Measurements from ENCODE around the gene TGFA.

Gene TGFA

DNA sequence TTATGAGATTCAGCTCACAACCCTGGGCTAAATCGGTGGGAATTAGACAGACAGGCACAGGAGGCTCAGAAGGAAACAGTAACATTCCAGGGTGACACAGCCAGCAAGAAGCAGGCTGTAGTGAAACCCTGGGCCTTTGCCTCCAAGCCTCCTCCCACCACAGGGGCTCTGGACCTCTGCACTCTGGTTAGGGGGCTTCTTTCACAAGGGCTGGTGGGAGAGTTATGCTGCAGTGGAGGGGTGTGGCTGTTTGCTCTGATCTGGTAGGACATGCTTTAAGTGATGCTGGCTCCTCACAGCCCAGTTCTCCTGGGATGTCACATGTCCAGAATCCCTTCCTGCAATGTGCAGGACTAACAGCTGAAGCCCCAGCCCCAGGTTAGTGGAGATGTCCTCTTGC lies 109.9 kb downstream of the TGFA start:
- H3K4me1 ChIP-seq (ENCODE audit: low read length) = no peaks in the 10 kb centered on the region
- no peaks in the 10 kb centered on the region for H3K79me2 ChIP-seq (ENCODE audit: low read length)
- no peaks in the 10 kb centered on the region for H3K36me3 ChIP-seq (replicated peaks; ENCODE audit: low read depth, low read length)
- H3K4me2 ChIP-seq (ENCODE audit: low read length) = no peak overlapping the region
- no peaks in the 10 kb centered on the region for H3K9me3 ChIP-seq (ENCODE audit: insufficient read depth, low read length)
- no peak overlapping the region for H2AFZ ChIP-seq (ENCODE audit: low read depth, low read length)
- no peak for TF ChIP-seq EZH2phosphoT487 (IDR thresholded peaks at IDR 0.05; ENCODE audit: low read depth)
- TF ChIP-seq, protein P1, sequence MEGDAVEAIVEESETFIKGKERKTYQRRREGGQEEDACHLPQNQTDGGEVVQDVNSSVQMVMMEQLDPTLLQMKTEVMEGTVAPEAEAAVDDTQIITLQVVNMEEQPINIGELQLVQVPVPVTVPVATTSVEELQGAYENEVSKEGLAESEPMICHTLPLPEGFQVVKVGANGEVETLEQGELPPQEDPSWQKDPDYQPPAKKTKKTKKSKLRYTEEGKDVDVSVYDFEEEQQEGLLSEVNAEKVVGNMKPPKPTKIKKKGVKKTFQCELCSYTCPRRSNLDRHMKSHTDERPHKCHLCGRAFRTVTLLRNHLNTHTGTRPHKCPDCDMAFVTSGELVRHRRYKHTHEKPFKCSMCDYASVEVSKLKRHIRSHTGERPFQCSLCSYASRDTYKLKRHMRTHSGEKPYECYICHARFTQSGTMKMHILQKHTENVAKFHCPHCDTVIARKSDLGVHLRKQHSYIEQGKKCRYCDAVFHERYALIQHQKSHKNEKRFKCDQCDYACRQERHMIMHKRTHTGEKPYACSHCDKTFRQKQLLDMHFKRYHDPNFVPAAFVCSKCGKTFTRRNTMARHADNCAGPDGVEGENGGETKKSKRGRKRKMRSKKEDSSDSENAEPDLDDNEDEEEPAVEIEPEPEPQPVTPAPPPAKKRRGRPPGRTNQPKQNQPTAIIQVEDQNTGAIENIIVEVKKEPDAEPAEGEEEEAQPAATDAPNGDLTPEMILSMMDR (IDR thresholded peaks at IDR 0.05; ENCODE audit: low read depth, low read length) = no peak
- no peak overlapping the region for H3K9ac ChIP-seq (ENCODE audit: low read length)
- no peak overlapping the region for H3K27ac ChIP-seq (ENCODE audit: low read length)
- H3K4me3 ChIP-seq (ENCODE audit: low read length) = no peak overlapping the region
- no peaks in the 10 kb centered on the region for H4K20me1 ChIP-seq (ENCODE audit: insufficient read depth, low read length)
- no peaks in the 10 kb centered on the region for H3K27me3 ChIP-seq (ENCODE audit: low read depth, low read length)

DNA sequence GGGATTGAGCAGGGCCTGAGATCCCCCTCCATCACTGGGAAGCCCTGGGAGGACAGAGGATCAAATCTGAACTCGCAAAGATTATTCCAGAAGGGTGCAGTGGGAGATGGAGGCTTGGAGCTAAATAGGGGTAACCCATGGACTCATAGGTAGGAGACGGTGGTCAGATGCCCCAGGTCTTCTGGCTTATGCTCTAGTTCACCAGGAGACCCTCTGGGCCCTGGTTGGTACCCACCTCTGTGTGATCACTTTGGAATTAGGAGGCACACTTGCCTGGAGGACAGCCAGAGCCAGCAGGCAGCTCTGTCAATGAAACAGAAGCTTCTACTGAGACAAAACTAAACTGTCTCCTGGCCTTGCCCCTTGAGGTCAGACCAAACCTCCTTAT lies 110.6 kb downstream of the TGFA start:
- Histone ChIP-seq H3K4me3 (ENCODE audit: low read length) (no peak overlapping the region), H3K79me2 (ENCODE audit: low read length) (no peaks in the 10 kb centered on the region), H3K27ac (ENCODE audit: low read length) (no peak overlapping the region), H3K4me1 (ENCODE audit: low read length) (no peaks in the 10 kb centered on the region), H2AFZ (ENCODE audit: low read depth, low read length) (no peak overlapping the region), H3K27me3 (ENCODE audit: low read depth, low read length) (no peaks in the 10 kb centered on the region), H3K4me2 (ENCODE audit: low read length) (no peak overlapping the region), H3K9me3 (ENCODE audit: insufficient read depth, low read length) (no peaks in the 10 kb centered on the region), H4K20me1 (ENCODE audit: insufficient read depth, low read length) (no peaks in the 10 kb centered on the region), H3K36me3 (replicated peaks; ENCODE audit: low read depth, low read length) (no peaks in the 10 kb centered on the region), H3K9ac (ENCODE audit: low read length) (no peak overlapping the region)
- TF ChIP-seq, protein P1 (IDR thresholded peaks at IDR 0.05; ENCODE audit: low read depth, low read length) = no peak
- TF ChIP-seq EZH2phosphoT487 (IDR thresholded peaks at IDR 0.05; ENCODE audit: low read depth) = no peak

GRCh38 chr2:70442301-70443077 lies 111.1 kb downstream of the TGFA start:
- no peaks in the 10 kb centered on the region for H3K9me3 ChIP-seq (ENCODE audit: insufficient read depth, low read length)
- no peak overlapping the region for H3K4me3 ChIP-seq (ENCODE audit: low read length)
- no peaks in the 10 kb centered on the region for H3K27me3 ChIP-seq (ENCODE audit: low read depth, low read length)
- no peaks in the 10 kb centered on the region for H3K4me1 ChIP-seq (ENCODE audit: low read length)
- H3K36me3 ChIP-seq (replicated peaks; ENCODE audit: low read depth, low read length) = no peaks in the 10 kb centered on the region
- H3K27ac ChIP-seq (ENCODE audit: low read length) = no peak overlapping the region
- TF ChIP-seq EZH2phosphoT487 (IDR thresholded peaks at IDR 0.05; ENCODE audit: low read depth) = no peak
- TF ChIP-seq, protein P1 (IDR thresholded peaks at IDR 0.05; ENCODE audit: low read depth, low read length) = no peak
- H3K4me2 ChIP-seq (ENCODE audit: low read length) = no peak overlapping the region
- no peaks in the 10 kb centered on the region for H4K20me1 ChIP-seq (ENCODE audit: insufficient read depth, low read length)
- no peak overlapping the region for H2AFZ ChIP-seq (ENCODE audit: low read depth, low read length)
- H3K9ac ChIP-seq (ENCODE audit: low read length) = no peak overlapping the region
- H3K79me2 ChIP-seq (ENCODE audit: low read length) = no peaks in the 10 kb centered on the region

DNA sequence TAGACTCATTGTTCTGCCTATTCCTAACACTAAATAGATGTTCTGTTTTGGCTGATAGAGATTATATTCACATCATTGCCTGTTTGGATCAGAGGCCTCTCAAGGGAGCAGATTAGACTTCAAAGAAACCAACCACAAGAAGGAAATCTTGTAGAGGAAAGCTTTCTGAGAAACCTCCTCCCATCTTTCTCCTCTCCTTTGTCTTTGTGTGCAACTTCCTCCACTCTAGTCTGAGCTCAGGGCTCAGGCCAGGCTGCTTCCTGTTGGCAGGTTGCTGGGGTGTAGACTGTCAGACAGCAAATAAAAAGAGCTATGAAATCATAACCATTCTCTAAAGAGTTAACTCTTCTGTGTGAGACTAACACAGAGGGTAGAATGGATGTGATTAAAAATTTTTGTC lies 113.0 kb downstream of the TGFA start:
- H3K36me3 ChIP-seq (replicated peaks; ENCODE audit: low read depth, low read length) = no peaks in the 10 kb centered on the region
- H3K27ac ChIP-seq (ENCODE audit: low read length) = no peak overlapping the region
- H3K4me1 ChIP-seq (ENCODE audit: low read length) = no peaks in the 10 kb centered on the region
- H3K27me3 ChIP-seq (ENCODE audit: low read depth, low read length) = peaks cover 11% of the 10 kb centered on the region
- H3K4me3 ChIP-seq (ENCODE audit: low read length) = no peak overlapping the region
- H2AFZ ChIP-seq (ENCODE audit: low read depth, low read length) = no peak overlapping the region
- H3K9me3 ChIP-seq (ENCODE audit: insufficient read depth, low read length) = no peaks in the 10 kb centered on the region
- TF ChIP-seq EZH2phosphoT487 (IDR thresholded peaks at IDR 0.05; ENCODE audit: low read depth) = no peak
- TF ChIP-seq, protein P1 (IDR thresholded peaks at IDR 0.05; ENCODE audit: low read depth, low read length) = no peak
- H3K4me2 ChIP-seq (ENCODE audit: low read length) = no peak overlapping the region
- H3K9ac ChIP-seq (ENCODE audit: low read length) = no peak overlapping the region
- H4K20me1 ChIP-seq (ENCODE audit: insufficient read depth, low read length) = no peaks in the 10 kb centered on the region
- no peaks in the 10 kb centered on the region for H3K79me2 ChIP-seq (ENCODE audit: low read length)

Data from OCI-LY3 (cell line).